ENCODE data around the gene CGA.

GRCh38 chr6:87082160-87082721 is 12.7 kb downstream of the CGA start:
- TF ChIP-seq CTCF (optimal IDR thresholded peaks at IDR 0.05 in 1 of 3, IDR thresholded peaks at IDR 0.05 in 1 of 3, conservative IDR thresholded peaks at IDR 0.05 in 1 of 3; ENCODE audit: extremely low read depth in 1 of 3, insufficient read depth in 2 of 3, low read length in 3 of 3) (no peak), EZH2 (IDR thresholded peaks at IDR 0.05; ENCODE audit: low read length) (no peak)
